ENCODE data around the gene MICA.
"Not testable (repeated sequence)": the region's sequence is repeated elsewhere in the genome, so short reads cannot be mapped to it uniquely, and the experiment has no call there.

The MICA gene

GRCh38 chr6:31403283-31404060, at the start of gene MICA:
TSS of gene MICA (plus strand) at chr6:31403595. CDS start at chr6:31403633, 38 bp downstream.
- DNase-seq (ENCODE audit: low read depth in 1 of 2, low spot score in 1 of 2): peak; percentile 35 to 67

- no peak for DNase-seq (ENCODE audit: low read depth in 1 of 2, low spot score in 1 of 2)
Measured at GRCh38 chr6:31354158-31354863, 49.1 kb upstream of the MICA start.

- no peak for DNase-seq (ENCODE audit: low read depth in 1 of 2, low spot score in 1 of 2)
Measured at GRCh38 chr6:31354864-31355582, 48.4 kb upstream of the MICA start.

GRCh38 chr6:31355583-31355948, 47.8 kb upstream of the MICA start:
- no peak for DNase-seq (ENCODE audit: low read depth in 1 of 2, low spot score in 1 of 2)

GRCh38 chr6:31356216-31356945, 47.0 kb upstream of the MICA start:
- DNase-seq (ENCODE audit: low read depth in 1 of 2, low spot score in 1 of 2): no peak

- DNase-seq (ENCODE audit: low read depth in 1 of 2, low spot score in 1 of 2): peak in 1 of 2 donors; percentile 72
Measured at GRCh38 chr6:31356946-31357466, 46.4 kb upstream of the MICA start, which contains the start of gene HLA-B. TSS of gene HLA-B (minus strand) at chr6:31357179. CDS start at chr6:31357158, 21 bp downstream.

GRCh38 chr6:31357886-31358285, 45.5 kb upstream of the MICA start:
- no peak for DNase-seq (ENCODE audit: low read depth in 1 of 2, low spot score in 1 of 2)

GRCh38 chr6:31358302-31358701, 45.1 kb upstream of the MICA start:
- DNase-seq (ENCODE audit: low read depth in 1 of 2, low spot score in 1 of 2): no peak

GRCh38 chr6:31359581-31359980, 43.8 kb upstream of the MICA start:
- DNase-seq (ENCODE audit: low read depth in 1 of 2, low spot score in 1 of 2): no peak

GRCh38 chr6:31362751-31363150, 40.6 kb upstream of the MICA start:
- no peak for DNase-seq (ENCODE audit: low read depth in 1 of 2, low spot score in 1 of 2)

GRCh38 chr6:31363811-31364210, 39.6 kb upstream of the MICA start:
- DNase-seq (ENCODE audit: low read depth in 1 of 2, low spot score in 1 of 2): no peak

- no peak for DNase-seq (ENCODE audit: low read depth in 1 of 2, low spot score in 1 of 2)
Measured at GRCh38 chr6:31365864-31366263, 37.5 kb upstream of the MICA start.

GRCh38 chr6:31366693-31367470, 36.5 kb upstream of the MICA start:
- peak; percentile 86 to 87 for DNase-seq (ENCODE audit: low read depth in 1 of 2, low spot score in 1 of 2)

GRCh38 chr6:31368461-31368860, 34.9 kb upstream of the MICA start:
- DNase-seq (ENCODE audit: low read depth in 1 of 2, low spot score in 1 of 2): no peak

GRCh38 chr6:31374118-31374517, 29.3 kb upstream of the MICA start:
- DNase-seq (ENCODE audit: low read depth in 1 of 2, low spot score in 1 of 2): not testable (repeated sequence)

GRCh38 chr6:31375699-31376098, 27.7 kb upstream of the MICA start:
- DNase-seq (ENCODE audit: low read depth in 1 of 2, low spot score in 1 of 2): no peak

GRCh38 chr6:31377029-31377428, 26.4 kb upstream of the MICA start:
- DNase-seq (ENCODE audit: low read depth in 1 of 2, low spot score in 1 of 2): no peak

GRCh38 chr6:31378062-31378720, 25.2 kb upstream of the MICA start:
- DNase-seq (ENCODE audit: low read depth in 1 of 2, low spot score in 1 of 2): no peak

- DNase-seq (ENCODE audit: low read depth in 1 of 2, low spot score in 1 of 2): no peak
Measured at GRCh38 chr6:31378721-31379103, 24.7 kb upstream of the MICA start.

- no peak for DNase-seq (ENCODE audit: low read depth in 1 of 2, low spot score in 1 of 2)
Measured at GRCh38 chr6:31379850-31380249, 23.5 kb upstream of the MICA start.

Data from activated CD4-positive, alpha-beta T cell treated with anti-CD3 and anti-CD28 coated beads, Interleukin-2, amount 50 U/mL, for 24 hours (primary cell).